OCI-LY1 (cell line): ENCODE data around the gene LCNL1.

Experiments used
- EZH2 ChIP-seq: fragments of 200-600 bp; sonication (generic), shearing (Covaris generic); IDR thresholded peaks from 2 replicates; pipeline ENCODE4 v1.8.0; 2017; ENCODE audit warnings: borderline replicate concordance, mixed run types, mild to moderate bottlenecking, antibody characterized with exemption, low read length, moderate library complexity, mixed read lengths
- TF ChIP-seq, protein P1 (sequence below): fragments of 200-600 bp; sonication (generic), shearing (Covaris generic); IDR thresholded peaks from 2 replicates; pipeline ENCODE4 v1.5.1; 2017; ENCODE audit warnings: mild to moderate bottlenecking, antibody characterized with exemption, low read length, moderate library complexity, mixed read lengths

GRCh38 chr9:136995362-136995761, 12.6 kb downstream of the LCNL1 start:
- no peak for TF ChIP-seq EZH2
- TF ChIP-seq, protein P1, sequence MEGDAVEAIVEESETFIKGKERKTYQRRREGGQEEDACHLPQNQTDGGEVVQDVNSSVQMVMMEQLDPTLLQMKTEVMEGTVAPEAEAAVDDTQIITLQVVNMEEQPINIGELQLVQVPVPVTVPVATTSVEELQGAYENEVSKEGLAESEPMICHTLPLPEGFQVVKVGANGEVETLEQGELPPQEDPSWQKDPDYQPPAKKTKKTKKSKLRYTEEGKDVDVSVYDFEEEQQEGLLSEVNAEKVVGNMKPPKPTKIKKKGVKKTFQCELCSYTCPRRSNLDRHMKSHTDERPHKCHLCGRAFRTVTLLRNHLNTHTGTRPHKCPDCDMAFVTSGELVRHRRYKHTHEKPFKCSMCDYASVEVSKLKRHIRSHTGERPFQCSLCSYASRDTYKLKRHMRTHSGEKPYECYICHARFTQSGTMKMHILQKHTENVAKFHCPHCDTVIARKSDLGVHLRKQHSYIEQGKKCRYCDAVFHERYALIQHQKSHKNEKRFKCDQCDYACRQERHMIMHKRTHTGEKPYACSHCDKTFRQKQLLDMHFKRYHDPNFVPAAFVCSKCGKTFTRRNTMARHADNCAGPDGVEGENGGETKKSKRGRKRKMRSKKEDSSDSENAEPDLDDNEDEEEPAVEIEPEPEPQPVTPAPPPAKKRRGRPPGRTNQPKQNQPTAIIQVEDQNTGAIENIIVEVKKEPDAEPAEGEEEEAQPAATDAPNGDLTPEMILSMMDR, result no peak
